Neural progenitor cell (in vitro differentiated cells): ENCODE results near the gene TIAL1. TPM values are rescaled to one million over a fixed set of nuclear protein-coding genes. Genes with fewer than 3 reads are reported as not detected.
A peak's percentile ranks its signal among the peaks of the same experiment; 100 is the strongest.

Experiments used
- DNase-seq: peaks from one replicate; pipeline ENCODE4 v3.0.0-alpha.2; 2016; ENCODE audit warnings: low spot score
- H2AFZ ChIP-seq: fragments of 200-600 bp; sonication (generic); replicated peaks from 2 replicates; pipeline ENCODE4 v1.6.1; 2016; ENCODE audit warnings: antibody characterized with exemption
- H3F3A ChIP-seq: fragments of 200-600 bp; sonication (generic); 2 replicates; pipeline ENCODE4 v1.6.1; 2016; ENCODE audit warnings: antibody characterized with exemption, low read depth
- H3K27ac ChIP-seq: fragments of 200-600 bp; sonication (generic); 2 replicates; pipeline ENCODE4 v1.5.1; 2016; ENCODE audit warnings: mild to moderate bottlenecking
- H3K27me3 ChIP-seq: fragments of 200-600 bp; sonication (generic); 2 replicates; pipeline ENCODE4 v1.6.1; 2016; ENCODE audit warnings: mild to moderate bottlenecking, moderate library complexity
- H3K36me3 ChIP-seq: fragments of 200-600 bp; sonication (generic); 2 replicates; pipeline ENCODE4 v1.5.1; 2016
- H3K4me1 ChIP-seq: fragments of 200-600 bp; sonication (generic); 2 replicates; pipeline ENCODE4 v1.6.1; 2016; ENCODE audit warnings: mixed run types
- H3K4me2 ChIP-seq: fragments of 200-600 bp; sonication (generic); 2 replicates; pipeline ENCODE4 v1.6.1; 2016
- H3K4me3 ChIP-seq: fragments of 200-600 bp; sonication (generic); 2 replicates; pipeline ENCODE4 v1.5.1; 2016
- H3K79me2 ChIP-seq: fragments of 200-600 bp; sonication (generic); 2 replicates; pipeline ENCODE4 v1.6.1; 2016; ENCODE audit warnings: low read depth
- H3K9ac ChIP-seq: fragments of 200-600 bp; sonication (generic); 2 replicates; pipeline ENCODE4 v1.6.1; 2016
- H3K9me3 ChIP-seq: fragments of 200-600 bp; sonication (generic); 2 replicates; pipeline ENCODE4 v1.5.1; 2016; ENCODE audit warnings: low read depth
- H4K20me1 ChIP-seq: fragments of 200-600 bp; sonication (generic); 2 replicates; pipeline ENCODE4 v1.6.1; 2016; ENCODE audit warnings: low read depth
- H3K27ac Mint-ChIP-seq: 3 replicates; pipeline ENCODE4 v1.8.0; 2021; ENCODE audit warnings: mixed read lengths
- H3K27me3 Mint-ChIP-seq: 2 replicates; pipeline ENCODE4 v1.8.0; 2022; ENCODE audit warnings: low read depth, mild to moderate bottlenecking, inconsistent platforms, moderate library complexity, mixed read lengths; ENCODE audit not compliant: insufficient read depth
- H3K36me3 Mint-ChIP-seq: 3 replicates; pipeline ENCODE4 v1.8.0; 2021; ENCODE audit warnings: mixed read lengths
- H3K4me1 Mint-ChIP-seq: 3 replicates; pipeline ENCODE4 v1.8.0; 2021; ENCODE audit warnings: mixed read lengths
- H3K4me3 Mint-ChIP-seq: 3 replicates; pipeline ENCODE4 v1.8.0; 2021; ENCODE audit warnings: mild to moderate bottlenecking, moderate library complexity, mixed read lengths
- H3K9me3 Mint-ChIP-seq: 3 replicates; pipeline ENCODE4 v1.8.0; 2020; ENCODE audit warnings: mixed read lengths
- CTCF ChIP-seq: fragments of 200-600 bp; sonication (generic); IDR thresholded peaks from 2 replicates; pipeline ENCODE4 v1.5.1; 2017; ENCODE audit warnings: antibody characterized with exemption, mild to moderate bottlenecking
- EZH2 ChIP-seq: fragments of 200-600 bp; sonication (generic); IDR thresholded peaks from 2 replicates; pipeline ENCODE4 v1.6.1; 2017; ENCODE audit warnings: antibody characterized with exemption, mild to moderate bottlenecking, moderate library complexity
- EZH2phosphoT487 ChIP-seq: fragments of 200-600 bp; sonication (generic); IDR thresholded peaks from 2 replicates; pipeline ENCODE4 v1.6.1; 2017; ENCODE audit warnings: antibody characterized with exemption
- total RNA-seq: library from RNA; depleted of rRNA; stranded (reverse); fragments of >200 nt; gene quantifications from 2 replicates; pipeline ENCODE4 v1.2.3, GENCODE V29; 2015; ENCODE audit warnings: low replicate concordance

Gene TIAL1
- total RNA-seq, 1 donor from 2014 or later: 166 TPM

GRCh38 chr10:119616882-119617570, 20.3 kb upstream of the TIAL1 start:
- no peaks in the 10 kb centered on the region for H3K9me3 Mint-ChIP-seq
- H3K27me3 Mint-ChIP-seq: peaks cover 5% of the 10 kb centered on the region
- Histone ChIP-seq H3K27ac (no peak overlapping the region), H3K4me2 (no peak overlapping the region), H3K36me3 (no peaks in the 10 kb centered on the region), H3K9me3 (no peaks in the 10 kb centered on the region), H3K27me3 (no peaks in the 10 kb centered on the region), H4K20me1 (no peaks in the 10 kb centered on the region), H3F3A (peaks cover 6% of the 10 kb centered on the region), H3K4me3 (no peak overlapping the region), H3K4me1 (no peaks in the 10 kb centered on the region), H3K9ac (no peak overlapping the region), H3K79me2 (no peaks in the 10 kb centered on the region), H2AFZ (no peak overlapping the region)
- peaks cover 2% of the 10 kb centered on the region for H3K4me1 Mint-ChIP-seq
- no peak for DNase-seq
- H3K36me3 Mint-ChIP-seq: no peaks in the 10 kb centered on the region
- no peak overlapping the region for H3K27ac Mint-ChIP-seq
- no peak overlapping the region for H3K4me3 Mint-ChIP-seq
- TF ChIP-seq EZH2phosphoT487: no peak
- peak; percentile 41 for TF ChIP-seq CTCF

- Mint-ChIP-seq H3K4me3 (no peak overlapping the region), H3K36me3 (no peaks in the 10 kb centered on the region), H3K4me1 (no peaks in the 10 kb centered on the region)
Measured at GRCh38 chr10:119614686-119615085, 17.9 kb upstream of the TIAL1 start.

GRCh38 chr10:119613741-119614140, 17.0 kb upstream of the TIAL1 start:
- Histone ChIP-seq H3K79me2 (no peaks in the 10 kb centered on the region), H3K4me1 (no peaks in the 10 kb centered on the region), H4K20me1 (no peaks in the 10 kb centered on the region), H3K27ac (no peak overlapping the region), H2AFZ (no peak overlapping the region), H3K9me3 (no peaks in the 10 kb centered on the region), H3K36me3 (no peaks in the 10 kb centered on the region), H3K27me3 (no peaks in the 10 kb centered on the region), H3F3A (no peaks in the 10 kb centered on the region), H3K4me2 (no peak overlapping the region), H3K9ac (no peak overlapping the region), H3K4me3 (no peak overlapping the region)
- DNase-seq: no peak
- H3K4me3 Mint-ChIP-seq: no peak overlapping the region
- H3K36me3 Mint-ChIP-seq: no peaks in the 10 kb centered on the region
- TF ChIP-seq EZH2phosphoT487 (no peak), EZH2 (no peak), CTCF (no peak)
- H3K4me1 Mint-ChIP-seq: peaks cover 3% of the 10 kb centered on the region
- peaks cover 4% of the 10 kb centered on the region for H3K27me3 Mint-ChIP-seq
- H3K27ac Mint-ChIP-seq: no peak overlapping the region
- H3K9me3 Mint-ChIP-seq: peaks cover 8% of the 10 kb centered on the region

More at GRCh38 chr10:119614686-119615085, 17.9 kb upstream of the TIAL1 start:
- H3K27me3 Mint-ChIP-seq: peaks cover 6% of the 10 kb centered on the region
- Histone ChIP-seq H3K27ac (no peak overlapping the region), H3F3A (no peaks in the 10 kb centered on the region), H3K9me3 (no peaks in the 10 kb centered on the region), H3K4me1 (no peaks in the 10 kb centered on the region), H4K20me1 (no peaks in the 10 kb centered on the region), H3K36me3 (no peaks in the 10 kb centered on the region), H3K9ac (no peak overlapping the region), H3K79me2 (no peaks in the 10 kb centered on the region), H3K4me2 (no peak overlapping the region), H2AFZ (no peak overlapping the region), H3K27me3 (no peaks in the 10 kb centered on the region), H3K4me3 (no peak overlapping the region)
- DNase-seq: no peak
- no peak overlapping the region for H3K27ac Mint-ChIP-seq
- TF ChIP-seq EZH2phosphoT487: no peak
- TF ChIP-seq EZH2: no peak
- TF ChIP-seq CTCF: no peak
- peaks cover 8% of the 10 kb centered on the region for H3K9me3 Mint-ChIP-seq
